Measurements from ENCODE around the gene RAE1.

Gene RAE1

DNA sequence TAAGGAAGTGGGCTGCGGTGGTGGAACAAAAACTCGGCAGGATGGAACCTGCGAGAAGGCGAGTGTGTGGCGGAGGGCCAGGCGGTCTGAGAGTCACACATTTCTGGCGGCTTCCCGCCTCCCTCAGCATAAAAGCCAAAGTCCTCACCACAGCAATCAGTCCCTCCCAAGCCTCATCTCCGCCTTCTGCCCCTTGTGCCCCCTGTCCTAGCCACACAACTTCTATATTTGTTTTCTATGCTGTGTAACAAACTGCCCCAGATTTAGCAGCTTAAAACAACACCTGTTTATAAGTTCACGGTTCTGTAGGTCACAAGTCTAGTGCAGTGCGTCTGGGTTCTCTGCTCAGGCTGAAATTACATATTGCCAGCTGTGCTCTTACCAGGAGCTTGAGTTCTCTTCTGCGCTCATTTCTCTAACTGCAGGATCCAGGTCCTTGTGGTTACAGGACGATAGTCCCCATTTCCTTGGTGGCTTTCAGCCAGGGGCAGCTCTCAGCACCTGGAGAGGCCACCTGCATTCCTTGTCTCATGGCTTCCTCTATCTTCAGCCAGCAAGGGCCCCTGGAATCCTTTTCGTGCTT is 33.2 kb upstream of the RAE1 start:
- Histone ChIP-seq H3K9me3 (replicated peaks; ENCODE audit: insufficient read depth, low read length) (no peaks in the 10 kb centered on the region), H3K4me2 (ENCODE audit: low read depth, low read length) (no peak overlapping the region), H3F3A (ENCODE audit: insufficient read depth, low read length) (no peaks in the 10 kb centered on the region), H3K9me2 (replicated peaks; ENCODE audit: insufficient read depth, low read length) (no peaks in the 10 kb centered on the region), H3K79me2 (ENCODE audit: low read length) (no peaks in the 10 kb centered on the region), H3K4me1 (ENCODE audit: low read length) (no peaks in the 10 kb centered on the region), H2AFZ (ENCODE audit: low read length) (no peak overlapping the region), H3K27me3 (replicated peaks; ENCODE audit: insufficient read depth, low read length) (peaks cover 23% of the 10 kb centered on the region), H3K9ac (ENCODE audit: low read length) (no peak overlapping the region), H3K4me3 (ENCODE audit: low read length) (no peak overlapping the region), H4K20me1 (ENCODE audit: insufficient read depth, low read length) (no peaks in the 10 kb centered on the region), H3K36me3 (replicated peaks; ENCODE audit: insufficient read depth, low read length) (no peaks in the 10 kb centered on the region), H3K27ac (ENCODE audit: low read length) (no peak overlapping the region)
- no peak for DNase-seq
- TF ChIP-seq, protein P1, sequence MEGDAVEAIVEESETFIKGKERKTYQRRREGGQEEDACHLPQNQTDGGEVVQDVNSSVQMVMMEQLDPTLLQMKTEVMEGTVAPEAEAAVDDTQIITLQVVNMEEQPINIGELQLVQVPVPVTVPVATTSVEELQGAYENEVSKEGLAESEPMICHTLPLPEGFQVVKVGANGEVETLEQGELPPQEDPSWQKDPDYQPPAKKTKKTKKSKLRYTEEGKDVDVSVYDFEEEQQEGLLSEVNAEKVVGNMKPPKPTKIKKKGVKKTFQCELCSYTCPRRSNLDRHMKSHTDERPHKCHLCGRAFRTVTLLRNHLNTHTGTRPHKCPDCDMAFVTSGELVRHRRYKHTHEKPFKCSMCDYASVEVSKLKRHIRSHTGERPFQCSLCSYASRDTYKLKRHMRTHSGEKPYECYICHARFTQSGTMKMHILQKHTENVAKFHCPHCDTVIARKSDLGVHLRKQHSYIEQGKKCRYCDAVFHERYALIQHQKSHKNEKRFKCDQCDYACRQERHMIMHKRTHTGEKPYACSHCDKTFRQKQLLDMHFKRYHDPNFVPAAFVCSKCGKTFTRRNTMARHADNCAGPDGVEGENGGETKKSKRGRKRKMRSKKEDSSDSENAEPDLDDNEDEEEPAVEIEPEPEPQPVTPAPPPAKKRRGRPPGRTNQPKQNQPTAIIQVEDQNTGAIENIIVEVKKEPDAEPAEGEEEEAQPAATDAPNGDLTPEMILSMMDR (IDR thresholded peaks at IDR 0.05; ENCODE audit: low read length), result no peak
- TF ChIP-seq EZH2 (optimal IDR thresholded peaks at IDR 0.05; ENCODE audit: low read depth, low read length), result no peak
- no peak for TF ChIP-seq EZH2phosphoT487 (IDR thresholded peaks at IDR 0.05; ENCODE audit: low read length)

DNA sequence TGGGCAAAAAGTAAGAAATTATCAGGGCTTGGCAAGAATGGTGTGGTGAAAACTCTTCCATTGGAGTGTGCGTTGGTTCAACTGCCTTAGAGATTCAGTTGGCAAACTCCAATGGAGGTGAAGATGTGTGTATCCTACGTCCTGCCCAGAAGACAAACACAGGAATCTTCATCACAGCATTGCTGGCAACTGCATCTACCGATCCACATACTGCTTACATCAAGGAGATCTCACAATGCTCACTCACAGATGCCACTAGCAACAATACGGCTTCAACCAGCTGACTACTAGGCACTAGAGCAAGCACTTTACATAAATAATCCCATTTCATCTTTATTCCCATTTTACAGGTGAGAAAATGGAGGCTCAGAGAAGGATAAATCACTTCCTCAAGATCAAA is 31.5 kb upstream of the RAE1 start:
- peaks cover 11% of the 10 kb centered on the region; the same call in 1 of the 2 replicates for H3K27me3 ChIP-seq (replicated peaks; ENCODE audit: insufficient read depth, low read length)
- no peaks in the 10 kb centered on the region for H3K36me3 ChIP-seq (replicated peaks; ENCODE audit: insufficient read depth, low read length)
- no peaks in the 10 kb centered on the region for H3K9me3 ChIP-seq (replicated peaks; ENCODE audit: insufficient read depth, low read length)
- no peak for DNase-seq
- no peaks in the 10 kb centered on the region for H4K20me1 ChIP-seq (ENCODE audit: insufficient read depth, low read length)
- TF ChIP-seq EZH2phosphoT487 (IDR thresholded peaks at IDR 0.05; ENCODE audit: low read length) (no peak), EZH2 (optimal IDR thresholded peaks at IDR 0.05; ENCODE audit: low read depth, low read length) (no peak)
- TF ChIP-seq, protein P1 (IDR thresholded peaks at IDR 0.05; ENCODE audit: low read length), result no peak
- H3K4me1 ChIP-seq (ENCODE audit: low read length), result no peaks in the 10 kb centered on the region
- H3F3A ChIP-seq (ENCODE audit: insufficient read depth, low read length), result no peaks in the 10 kb centered on the region
- H2AFZ ChIP-seq (ENCODE audit: low read length), result no peak overlapping the region
- H3K4me3 ChIP-seq (ENCODE audit: low read length), result no peak overlapping the region
- H3K9ac ChIP-seq (ENCODE audit: low read length), result no peak overlapping the region
- no peaks in the 10 kb centered on the region for H3K79me2 ChIP-seq (ENCODE audit: low read length)
- no peak overlapping the region for H3K4me2 ChIP-seq (ENCODE audit: low read depth, low read length)
- H3K27ac ChIP-seq (ENCODE audit: low read length), result no peak overlapping the region
- no peaks in the 10 kb centered on the region for H3K9me2 ChIP-seq (replicated peaks; ENCODE audit: insufficient read depth, low read length)

DNA sequence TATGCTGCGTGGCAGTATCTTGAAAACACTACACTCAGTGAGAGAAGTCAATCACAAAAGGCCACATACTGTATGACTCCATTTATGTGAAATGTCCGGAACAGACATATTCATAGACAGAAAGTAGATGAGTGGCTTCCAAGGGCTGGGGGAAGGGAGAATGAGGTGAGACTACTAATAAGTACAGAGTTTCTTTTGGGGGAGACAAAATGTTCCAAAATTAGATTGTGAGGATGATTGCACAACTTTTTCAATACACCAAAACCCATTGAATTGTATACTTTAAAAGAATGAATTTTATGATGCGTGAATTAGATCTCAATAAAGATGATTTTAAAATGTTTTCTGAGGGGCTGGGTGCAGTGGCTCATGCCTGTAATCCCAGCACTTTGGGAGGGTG is 30.7 kb upstream of the RAE1 start:
- no peaks in the 10 kb centered on the region for H4K20me1 ChIP-seq (ENCODE audit: insufficient read depth, low read length)
- no peaks in the 10 kb centered on the region for H3K9me2 ChIP-seq (replicated peaks; ENCODE audit: insufficient read depth, low read length)
- no peaks in the 10 kb centered on the region for H3K79me2 ChIP-seq (ENCODE audit: low read length)
- DNase-seq, result no peak
- H3K9me3 ChIP-seq (replicated peaks; ENCODE audit: insufficient read depth, low read length), result no peaks in the 10 kb centered on the region
- no peak overlapping the region for H3K27ac ChIP-seq (ENCODE audit: low read length)
- no peak overlapping the region for H3K4me2 ChIP-seq (ENCODE audit: low read depth, low read length)
- no peak overlapping the region for H2AFZ ChIP-seq (ENCODE audit: low read length)
- H3K9ac ChIP-seq (ENCODE audit: low read length), result no peak overlapping the region
- no peaks in the 10 kb centered on the region for H3K36me3 ChIP-seq (replicated peaks; ENCODE audit: insufficient read depth, low read length)
- no peaks in the 10 kb centered on the region for H3K4me1 ChIP-seq (ENCODE audit: low read length)
- no peaks in the 10 kb centered on the region for H3F3A ChIP-seq (ENCODE audit: insufficient read depth, low read length)
- peaks cover 9% of the 10 kb centered on the region; the same call in 1 of the 2 replicates for H3K27me3 ChIP-seq (replicated peaks; ENCODE audit: insufficient read depth, low read length)
- H3K4me3 ChIP-seq (ENCODE audit: low read length), result no peak overlapping the region
- no peak for TF ChIP-seq EZH2 (optimal IDR thresholded peaks at IDR 0.05; ENCODE audit: low read depth, low read length)
- no peak for TF ChIP-seq EZH2phosphoT487 (IDR thresholded peaks at IDR 0.05; ENCODE audit: low read length)
- TF ChIP-seq, protein P1 (IDR thresholded peaks at IDR 0.05; ENCODE audit: low read length), result no peak

All from MM.1S (cell line).